ENCODE measurements around the gene LINC01488.

LINC01488 gene

GRCh38 chr11:69492201-69492991 is 10.9 kb downstream of the LINC01488 start:
- DNase-seq, result no peak
- no peak for TF ChIP-seq CTCF (IDR thresholded peaks at IDR 0.05; ENCODE audit: low read depth, low read length)
- peaks cover 5% of the 10 kb centered on the region for H3K4me1 ChIP-seq
- no peaks in the 10 kb centered on the region for H3K27me3 ChIP-seq
- no peaks in the 10 kb centered on the region for H3K36me3 ChIP-seq
- no peak overlapping the region for H3K4me3 ChIP-seq (ENCODE audit: low read depth, low read length)
- H3K9me3 ChIP-seq, result no peaks in the 10 kb centered on the region

- H3K27me3 ChIP-seq, result no peaks in the 10 kb centered on the region
- DNase-seq, result no peak
- no peak overlapping the region for H3K4me3 ChIP-seq (ENCODE audit: low read depth, low read length)
- TF ChIP-seq CTCF (IDR thresholded peaks at IDR 0.05; ENCODE audit: low read depth, low read length), result no peak
- H3K36me3 ChIP-seq, result no peaks in the 10 kb centered on the region
- H3K4me1 ChIP-seq, result peaks cover 5% of the 10 kb centered on the region
- no peaks in the 10 kb centered on the region for H3K9me3 ChIP-seq
These were observed 12.7 kb downstream of the LINC01488 start for GRCh38 chr11:69493931-69494821.

GRCh38 chr11:69494851-69495250 is 13.4 kb downstream of the LINC01488 start:
- H3K4me1 ChIP-seq, result peaks cover 5% of the 10 kb centered on the region
- H3K27me3 ChIP-seq, result no peaks in the 10 kb centered on the region
- H3K4me3 ChIP-seq (ENCODE audit: low read depth, low read length), result no peak overlapping the region
- no peak for TF ChIP-seq CTCF (IDR thresholded peaks at IDR 0.05; ENCODE audit: low read depth, low read length)
- H3K9me3 ChIP-seq, result no peaks in the 10 kb centered on the region
- no peaks in the 10 kb centered on the region for H3K36me3 ChIP-seq
- no peak for DNase-seq

- TF ChIP-seq CTCF (IDR thresholded peaks at IDR 0.05; ENCODE audit: low read depth, low read length), result no peak
- Histone ChIP-seq H3K27me3 (no peaks in the 10 kb centered on the region), H3K9me3 (no peaks in the 10 kb centered on the region), H3K36me3 (no peaks in the 10 kb centered on the region), H3K4me1 (peaks cover 5% of the 10 kb centered on the region), H3K4me3 (ENCODE audit: low read depth, low read length) (no peak overlapping the region)
- DNase-seq, result no peak
These were observed 14.2 kb downstream of the LINC01488 start for GRCh38 chr11:69495441-69496201.

DNA sequence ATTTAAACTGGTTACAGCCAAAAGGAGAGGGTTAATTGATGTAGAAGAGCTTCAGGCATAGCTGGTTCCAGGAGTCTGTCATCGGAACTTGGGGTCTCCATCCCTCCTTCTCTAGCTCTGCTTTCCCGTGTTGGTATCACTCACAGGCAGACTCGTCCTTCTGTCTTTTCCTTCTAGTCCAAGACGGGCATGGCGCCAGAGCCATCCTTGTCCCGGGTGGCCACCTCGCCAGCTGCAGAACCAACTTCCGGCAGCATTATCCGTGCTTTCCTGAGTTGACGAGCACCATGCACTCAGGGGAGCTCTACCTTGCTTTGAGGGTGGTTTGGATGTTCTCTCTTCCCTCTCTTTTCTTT is 14.7 kb downstream of the LINC01488 start:
- H3K9me3 ChIP-seq, result no peaks in the 10 kb centered on the region
- no peak for DNase-seq
- peaks cover 5% of the 10 kb centered on the region for H3K4me1 ChIP-seq
- H3K27me3 ChIP-seq, result no peaks in the 10 kb centered on the region
- H3K4me3 ChIP-seq (ENCODE audit: low read depth, low read length), result no peak overlapping the region
- no peaks in the 10 kb centered on the region for H3K36me3 ChIP-seq
- no peak for TF ChIP-seq CTCF (IDR thresholded peaks at IDR 0.05; ENCODE audit: low read depth, low read length)
